RWPE2 (cell line): Measurements from ENCODE around the gene ERMP1.

Experiments
- ATAC-seq: fragments of 200-7000 bp; cut with Tn5 transposase; 3 replicates; pipeline ENCODE4 v1.9.1; 2021; ENCODE audit warnings: low read depth
- DNase-seq: peaks from one replicate; pipeline ENCODE4 v3.0.0-alpha.2; 2020; ENCODE audit warnings: low spot score
- H3K27ac ChIP-seq: fragments of 450-650 bp; 2 replicates; pipeline ENCODE4 v1.5.1; 2017; ENCODE audit warnings: mild to moderate bottlenecking; ENCODE audit not compliant: poor library complexity, severe bottlenecking
- H3K27me3 ChIP-seq: fragments of 250-450 bp; sonication (Bioruptor Pico); 2 replicates; pipeline ENCODE4 v1.5.1; 2021; ENCODE audit warnings: mild to moderate bottlenecking, moderate library complexity; ENCODE audit not compliant: insufficient read depth, poor library complexity, severe bottlenecking
- H3K36me3 ChIP-seq: fragments of 250-450 bp; sonication (Bioruptor Pico); 2 replicates; pipeline ENCODE4 v1.5.1; 2020; ENCODE audit warnings: low read depth, mild to moderate bottlenecking, moderate library complexity
- H3K4me1 ChIP-seq: fragments of 250-450 bp; sonication (Bioruptor Pico); 2 replicates; pipeline ENCODE4 v1.5.1; 2021; ENCODE audit warnings: mild to moderate bottlenecking, moderate library complexity; ENCODE audit not compliant: insufficient read depth, poor library complexity, severe bottlenecking
- H3K4me3 ChIP-seq: fragments of 250-450 bp; sonication (Bioruptor Pico); 2 replicates; pipeline ENCODE4 v1.5.1; 2021; ENCODE audit warnings: mild to moderate bottlenecking, moderate library complexity; ENCODE audit not compliant: severe bottlenecking
- H3K9me3 ChIP-seq: fragments of 250-450 bp; sonication (Bioruptor Pico); 2 replicates; pipeline ENCODE4 v1.5.1; 2021; ENCODE audit warnings: mild to moderate bottlenecking, moderate library complexity; ENCODE audit not compliant: severe bottlenecking
- CTCF ChIP-seq: fragments of 450-650 bp; IDR thresholded peaks from one replicate; pipeline ENCODE4 v1.5.1; 2017; ENCODE audit warnings: mild to moderate bottlenecking, moderate library complexity; ENCODE audit not compliant: poor library complexity, severe bottlenecking

The ERMP1 gene

DNA sequence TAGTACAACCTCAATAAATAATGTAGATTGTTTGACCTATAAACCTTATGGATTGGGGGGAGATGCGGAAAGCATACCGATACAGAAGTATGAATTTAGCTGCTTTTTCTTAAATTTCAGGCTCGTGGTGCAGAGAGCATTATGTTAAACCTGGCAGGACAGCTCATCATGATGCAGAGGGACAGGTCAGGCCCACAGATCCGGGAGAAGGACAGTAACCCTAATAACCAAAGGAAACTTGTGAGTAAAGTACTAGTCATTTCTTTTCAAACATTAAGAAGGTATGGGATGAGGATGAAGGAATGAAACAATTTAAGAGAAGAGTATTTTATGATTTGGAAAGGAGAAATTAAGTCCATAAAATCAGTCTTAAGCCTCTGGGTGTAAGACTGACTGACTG is 70.5 kb downstream of the ERMP1 start:
- Histone ChIP-seq H3K36me3 (peaks cover 80% of the 10 kb centered on the region), H3K9me3 (no peaks in the 10 kb centered on the region)

GRCh38 chr9:5760338-5760737 is 72.6 kb downstream of the ERMP1 start:
- H3K4me3 ChIP-seq, result no peak overlapping the region
- H3K27me3 ChIP-seq, result no peaks in the 10 kb centered on the region
- ATAC-seq (no peak), DNase-seq (no peak)
- TF ChIP-seq CTCF, result no peak
- no peak overlapping the region for H3K27ac ChIP-seq
- H3K9me3 ChIP-seq, result no peaks in the 10 kb centered on the region
- H3K36me3 ChIP-seq, result peaks cover 75% of the 10 kb centered on the region
- no peaks in the 10 kb centered on the region for H3K4me1 ChIP-seq

More for the DNA sequence above, 70.5 kb downstream of the ERMP1 start:
- ATAC-seq (no peak), DNase-seq (no peak)
- Histone ChIP-seq H3K27me3 (no peaks in the 10 kb centered on the region), H3K4me1 (no peaks in the 10 kb centered on the region), H3K4me3 (no peak overlapping the region), H3K27ac (no peak overlapping the region)
- TF ChIP-seq CTCF, result no peak

GRCh38 chr9:5756633-5757032 is 76.3 kb downstream of the ERMP1 start:
- peaks cover 45% of the 10 kb centered on the region for H3K36me3 ChIP-seq
- ATAC-seq, result no peak

DNA sequence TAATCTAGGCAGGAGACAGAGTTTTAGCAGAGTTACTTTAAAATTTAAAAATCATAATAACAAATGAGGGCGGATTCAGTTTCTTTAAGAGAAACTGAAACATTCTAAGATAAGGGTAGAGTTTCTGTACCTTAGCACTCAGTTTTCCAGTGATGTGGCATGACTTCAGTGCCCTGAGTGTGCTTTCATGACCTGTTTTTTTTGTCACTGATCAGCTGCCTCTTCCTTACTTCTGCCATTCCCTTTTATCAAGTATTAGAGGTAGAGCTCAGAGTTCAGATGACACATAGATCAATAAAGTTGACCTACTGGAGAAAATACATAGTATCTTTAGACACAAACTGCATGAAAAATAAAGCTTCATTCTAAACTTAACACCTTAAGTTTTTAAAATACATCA is 82.3 kb downstream of the ERMP1 start:
- Histone ChIP-seq H3K36me3 (peaks cover 50% of the 10 kb centered on the region), H3K27me3 (no peaks in the 10 kb centered on the region), H3K9me3 (no peaks in the 10 kb centered on the region), H3K4me3 (no peak overlapping the region), H3K4me1 (no peaks in the 10 kb centered on the region), H3K27ac (no peak overlapping the region)
- no peak for DNase-seq
- TF ChIP-seq CTCF, result no peak
- ATAC-seq, result no peak

More at GRCh38 chr9:5756633-5757032, 76.3 kb downstream of the ERMP1 start:
- Histone ChIP-seq H3K27ac (no peak overlapping the region), H3K4me3 (no peak overlapping the region), H3K27me3 (no peaks in the 10 kb centered on the region), H3K4me1 (no peaks in the 10 kb centered on the region), H3K9me3 (no peaks in the 10 kb centered on the region)
- TF ChIP-seq CTCF, result no peak
- no peak for DNase-seq

DNA sequence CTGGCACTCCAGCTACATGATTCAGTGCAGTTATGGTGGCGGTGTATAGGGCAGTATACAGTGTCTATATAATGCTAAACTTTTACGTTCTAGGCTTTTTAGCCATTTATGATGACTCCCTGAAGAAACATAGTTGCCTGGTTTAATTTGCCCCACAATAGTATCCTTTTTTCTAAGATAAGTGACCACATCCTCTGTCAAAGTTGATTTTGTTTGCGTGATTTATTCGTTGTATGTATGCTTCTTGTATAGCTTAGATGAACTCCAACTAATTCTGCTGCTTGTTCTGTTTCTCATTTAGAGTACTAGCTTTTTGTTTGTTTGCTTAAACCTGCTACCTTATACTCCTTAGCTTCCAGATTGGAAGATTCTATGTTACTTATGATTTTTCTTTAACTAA is 83.6 kb downstream of the ERMP1 start:
- peaks cover 54% of the 10 kb centered on the region for H3K36me3 ChIP-seq
- ATAC-seq, result no peak
- no peaks in the 10 kb centered on the region for H3K27me3 ChIP-seq
- no peak for DNase-seq
- no peak overlapping the region for H3K4me3 ChIP-seq
- H3K9me3 ChIP-seq, result no peaks in the 10 kb centered on the region
- H3K27ac ChIP-seq, result no peak overlapping the region
- H3K4me1 ChIP-seq, result no peaks in the 10 kb centered on the region
- no peak for TF ChIP-seq CTCF
